ENCODE measurements around the gene EFS.

EFS gene

DNA sequence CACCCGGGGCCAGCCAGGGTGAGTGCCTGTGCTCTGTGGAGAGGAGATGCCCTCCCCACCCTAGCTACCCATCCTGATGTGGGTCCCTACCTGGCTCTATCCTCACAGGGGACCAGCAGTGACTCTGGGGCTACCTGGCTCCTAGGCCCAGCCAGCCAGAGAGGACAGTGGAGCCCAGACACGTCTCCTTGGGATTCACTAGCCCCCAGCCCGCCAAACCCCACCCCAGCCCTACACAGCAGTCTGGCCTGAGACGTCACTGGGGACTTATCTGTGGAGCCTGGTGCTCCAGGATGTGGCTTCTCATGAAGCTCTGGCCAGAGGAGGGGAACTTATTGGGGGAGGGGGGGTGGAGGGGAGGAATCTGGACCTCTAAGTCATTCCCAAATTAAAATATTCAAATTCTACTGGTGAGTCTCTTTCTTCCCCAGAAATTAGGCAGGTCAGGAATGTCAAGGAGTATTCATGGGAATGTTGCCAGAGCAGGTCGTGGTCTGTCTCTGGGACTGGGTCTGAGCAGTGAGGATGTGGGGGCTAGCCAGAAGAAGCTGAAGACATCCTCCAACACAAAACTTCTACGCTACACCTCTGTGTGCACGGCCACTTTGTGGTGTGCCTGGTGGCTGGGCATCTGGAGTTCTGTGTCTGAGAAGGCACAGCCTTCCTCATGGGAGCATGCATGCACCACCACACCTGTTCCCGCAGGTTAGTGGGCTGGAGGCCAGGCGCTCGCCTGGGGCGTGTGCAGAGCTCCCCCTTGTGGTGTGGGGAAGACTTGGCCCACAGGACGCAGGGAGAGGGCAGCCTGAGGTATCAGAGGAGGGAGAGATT is 14.6 kb upstream of the EFS start:
- TF ChIP-seq, protein P1, sequence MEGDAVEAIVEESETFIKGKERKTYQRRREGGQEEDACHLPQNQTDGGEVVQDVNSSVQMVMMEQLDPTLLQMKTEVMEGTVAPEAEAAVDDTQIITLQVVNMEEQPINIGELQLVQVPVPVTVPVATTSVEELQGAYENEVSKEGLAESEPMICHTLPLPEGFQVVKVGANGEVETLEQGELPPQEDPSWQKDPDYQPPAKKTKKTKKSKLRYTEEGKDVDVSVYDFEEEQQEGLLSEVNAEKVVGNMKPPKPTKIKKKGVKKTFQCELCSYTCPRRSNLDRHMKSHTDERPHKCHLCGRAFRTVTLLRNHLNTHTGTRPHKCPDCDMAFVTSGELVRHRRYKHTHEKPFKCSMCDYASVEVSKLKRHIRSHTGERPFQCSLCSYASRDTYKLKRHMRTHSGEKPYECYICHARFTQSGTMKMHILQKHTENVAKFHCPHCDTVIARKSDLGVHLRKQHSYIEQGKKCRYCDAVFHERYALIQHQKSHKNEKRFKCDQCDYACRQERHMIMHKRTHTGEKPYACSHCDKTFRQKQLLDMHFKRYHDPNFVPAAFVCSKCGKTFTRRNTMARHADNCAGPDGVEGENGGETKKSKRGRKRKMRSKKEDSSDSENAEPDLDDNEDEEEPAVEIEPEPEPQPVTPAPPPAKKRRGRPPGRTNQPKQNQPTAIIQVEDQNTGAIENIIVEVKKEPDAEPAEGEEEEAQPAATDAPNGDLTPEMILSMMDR (conservative IDR thresholded peaks at IDR 0.05; ENCODE audit: low read depth, low read length): peak; percentile 76
- Histone ChIP-seq H3K27ac (no peak overlapping the region), H3K4me2 (no peak overlapping the region), H3K36me3 (ENCODE audit: insufficient read depth) (no peaks in the 10 kb centered on the region), H2AFZ (ENCODE audit: low read depth) (no peak overlapping the region), H3K27me3 (ENCODE audit: insufficient read depth, low read depth) (no peaks in the 10 kb centered on the region; the same call in 1 of the 2 replicates), H3K4me3 (IDR thresholded peaks at IDR 0.05; ENCODE audit: insufficient read depth, low read depth, low read length) (no peak overlapping the region), H4K20me1 (ENCODE audit: insufficient read depth) (no peaks in the 10 kb centered on the region), H3K9ac (no peak overlapping the region), H3K79me2 (ENCODE audit: insufficient read depth, low read depth) (no peaks in the 10 kb centered on the region), H3K4me1 (ENCODE audit: low read depth, poor library complexity, severe bottlenecking) (no peaks in the 10 kb centered on the region)

- H3K4me1 ChIP-seq (ENCODE audit: low read depth, poor library complexity, severe bottlenecking): no peaks in the 10 kb centered on the region
- no peak overlapping the region for H3K4me2 ChIP-seq
- no peaks in the 10 kb centered on the region for H3K79me2 ChIP-seq (ENCODE audit: insufficient read depth, low read depth)
- TF ChIP-seq, protein P1 (conservative IDR thresholded peaks at IDR 0.05; ENCODE audit: low read depth, low read length): no peak
- H4K20me1 ChIP-seq (ENCODE audit: insufficient read depth): no peaks in the 10 kb centered on the region
- H3K9ac ChIP-seq: no peak overlapping the region
- no peaks in the 10 kb centered on the region for H3K36me3 ChIP-seq (ENCODE audit: insufficient read depth)
- no peak overlapping the region for H2AFZ ChIP-seq (ENCODE audit: low read depth)
- H3K27ac ChIP-seq: no peak overlapping the region
- H3K4me3 ChIP-seq (IDR thresholded peaks at IDR 0.05; ENCODE audit: insufficient read depth, low read depth, low read length): no peak overlapping the region
- H3K27me3 ChIP-seq (ENCODE audit: insufficient read depth, low read depth): no peaks in the 10 kb centered on the region; the same call in 1 of the 2 replicates
Measured at GRCh38 chr14:23378612-23379220, 13.7 kb upstream of the EFS start.

DNA sequence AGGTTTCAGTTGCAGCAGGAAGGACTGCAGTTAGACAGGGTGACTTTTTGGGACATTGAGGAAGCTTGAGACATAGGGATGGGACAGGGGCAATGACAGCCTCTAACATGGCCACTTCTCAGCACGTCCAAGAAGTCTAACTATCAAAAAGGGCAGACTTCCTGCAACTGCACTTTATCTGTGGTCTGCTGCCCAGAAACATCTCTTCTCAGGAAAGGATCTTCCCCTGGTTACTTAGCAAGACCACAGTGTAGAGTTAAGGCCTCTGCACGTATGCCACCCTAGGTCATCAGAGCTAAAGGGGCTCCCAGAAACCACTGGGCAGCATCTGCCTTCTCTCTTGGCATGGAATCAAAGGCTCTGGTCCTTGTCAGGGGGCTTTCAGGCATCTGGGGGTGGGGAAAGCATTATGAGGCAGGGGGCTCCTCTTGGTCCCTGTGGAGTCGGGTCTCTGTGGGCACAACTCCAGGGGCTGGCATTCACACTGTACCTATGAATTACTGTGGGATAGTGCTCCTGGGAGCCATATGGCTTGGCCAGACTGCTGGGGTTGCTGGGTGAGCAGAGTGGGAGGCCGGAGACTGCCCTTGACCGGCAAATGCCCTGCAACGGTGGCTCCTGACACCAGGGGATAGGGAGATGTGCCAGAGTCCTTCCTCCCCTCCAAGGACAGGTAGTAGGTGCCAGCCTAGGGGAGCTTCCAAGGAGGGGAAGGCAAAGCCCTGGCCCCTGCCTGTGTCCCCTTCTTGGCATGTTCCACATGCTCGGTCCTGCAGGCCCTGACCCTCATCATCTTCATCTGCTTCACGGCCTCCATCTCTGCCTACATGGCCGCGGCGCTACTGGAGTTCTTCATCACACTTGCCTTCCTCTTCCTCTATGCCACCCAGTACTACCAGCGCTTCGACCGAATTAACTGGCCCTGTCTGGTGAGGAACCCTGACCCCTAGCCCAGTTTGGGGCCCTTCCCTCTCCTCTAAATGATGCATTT is 12.9 kb upstream of the EFS start:
- Histone ChIP-seq H3K27ac (no peak overlapping the region), H3K27me3 (ENCODE audit: insufficient read depth, low read depth) (no peaks in the 10 kb centered on the region; the same call in 1 of the 2 replicates), H4K20me1 (ENCODE audit: insufficient read depth) (no peaks in the 10 kb centered on the region), H3K9ac (no peak overlapping the region), H3K4me3 (IDR thresholded peaks at IDR 0.05; ENCODE audit: insufficient read depth, low read depth, low read length) (no peak overlapping the region), H3K4me2 (no peak overlapping the region), H3K36me3 (ENCODE audit: insufficient read depth) (no peaks in the 10 kb centered on the region), H2AFZ (ENCODE audit: low read depth) (no peak overlapping the region), H3K4me1 (ENCODE audit: low read depth, poor library complexity, severe bottlenecking) (no peaks in the 10 kb centered on the region), H3K79me2 (ENCODE audit: insufficient read depth, low read depth) (no peaks in the 10 kb centered on the region)
- TF ChIP-seq, protein P1 (conservative IDR thresholded peaks at IDR 0.05; ENCODE audit: low read depth, low read length): no peak

GRCh38 chr14:23377198-23377550 is 12.2 kb upstream of the EFS start:
- TF ChIP-seq, protein P1 (conservative IDR thresholded peaks at IDR 0.05; ENCODE audit: low read depth, low read length): no peak
- H3K4me1 ChIP-seq (ENCODE audit: low read depth, poor library complexity, severe bottlenecking): no peaks in the 10 kb centered on the region
- H3K4me3 ChIP-seq (IDR thresholded peaks at IDR 0.05; ENCODE audit: insufficient read depth, low read depth, low read length): no peak overlapping the region
- H3K27me3 ChIP-seq (ENCODE audit: insufficient read depth, low read depth): no peaks in the 10 kb centered on the region; the same call in 1 of the 2 replicates
- H3K79me2 ChIP-seq (ENCODE audit: insufficient read depth, low read depth): no peaks in the 10 kb centered on the region
- no peaks in the 10 kb centered on the region for H3K36me3 ChIP-seq (ENCODE audit: insufficient read depth)
- no peak overlapping the region for H2AFZ ChIP-seq (ENCODE audit: low read depth)
- no peak overlapping the region for H3K9ac ChIP-seq
- no peaks in the 10 kb centered on the region for H4K20me1 ChIP-seq (ENCODE audit: insufficient read depth)
- H3K4me2 ChIP-seq: no peak overlapping the region
- no peak overlapping the region for H3K27ac ChIP-seq
